ENCODE results near the gene NTRK1. TPM values are rescaled to one million over a fixed set of nuclear protein-coding genes. Genes with fewer than 3 reads are reported as not detected.

NTRK1 gene
- total RNA-seq, 2 experiments from 2014 or later = 0.67 TPM; not detected in 1

DNA sequence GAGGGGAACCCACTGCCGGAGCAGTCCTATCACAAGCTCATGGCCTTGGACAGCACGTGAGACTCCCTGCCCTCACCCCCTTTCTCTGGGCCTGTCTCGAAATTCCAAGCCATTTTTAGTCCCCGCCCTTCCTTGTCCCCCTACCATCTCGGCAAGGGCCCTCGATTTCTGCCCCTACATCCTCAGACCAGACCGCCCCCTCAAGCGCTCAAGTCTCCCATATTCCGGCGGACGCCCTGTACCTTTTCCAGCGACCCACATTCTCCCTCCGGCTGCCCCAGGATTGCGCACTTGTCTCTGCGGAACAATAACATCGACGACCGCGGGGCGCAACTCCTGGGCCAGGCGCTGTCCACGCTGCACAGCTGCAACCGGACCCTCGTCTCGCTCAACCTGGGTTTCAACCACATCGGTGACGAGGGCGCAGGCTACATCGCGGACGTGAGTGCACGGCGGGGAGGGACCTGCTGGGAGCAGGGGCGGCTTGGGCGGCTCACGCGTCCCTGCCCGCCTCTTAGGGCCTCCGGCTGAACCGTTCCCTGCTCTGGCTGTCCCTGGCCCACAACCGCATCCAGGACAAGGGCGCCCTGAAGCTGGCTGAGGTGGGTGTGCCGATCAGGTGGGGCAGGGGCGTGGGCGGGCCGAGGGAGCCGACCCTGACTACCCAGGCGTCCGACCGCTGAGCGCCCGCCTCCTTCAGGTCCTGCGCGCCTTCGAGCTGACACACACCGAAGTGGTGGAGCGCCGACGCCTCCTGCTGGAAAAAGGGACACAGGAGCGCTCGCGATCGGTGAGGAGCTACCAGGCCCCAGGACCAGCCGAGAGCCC is 66.8 kb downstream of the NTRK1 start:
- Mint-ChIP-seq H3K4me3 (no peak overlapping the region), H3K27me3 (ENCODE audit: low read depth) (peaks cover 77% of the 10 kb centered on the region), H3K27ac (no peak overlapping the region), H3K9me3 (no peaks in the 10 kb centered on the region), H3K4me1 (ENCODE audit: low read depth) (peaks cover 14% of the 10 kb centered on the region), H3K36me3 (ENCODE audit: low read depth) (no peaks in the 10 kb centered on the region)
- DNase-seq = peak; percentile 84
- CTCF ChIA-PET = interaction anchor here (0.7 to 6.9 kb wide), 17 partner anchors 8 to 300 kb away, joined by 3 to 79 read pairs (median 4); partner anchors contain the start of genes NTRK1 and PEAR1
- intact Hi-C loops (cut with micrococcal nuclease) = loop anchor here (1.0 kb wide), 2 partner anchors 17 to 35 kb away; no protein-coding TSS in a partner anchor

DNA sequence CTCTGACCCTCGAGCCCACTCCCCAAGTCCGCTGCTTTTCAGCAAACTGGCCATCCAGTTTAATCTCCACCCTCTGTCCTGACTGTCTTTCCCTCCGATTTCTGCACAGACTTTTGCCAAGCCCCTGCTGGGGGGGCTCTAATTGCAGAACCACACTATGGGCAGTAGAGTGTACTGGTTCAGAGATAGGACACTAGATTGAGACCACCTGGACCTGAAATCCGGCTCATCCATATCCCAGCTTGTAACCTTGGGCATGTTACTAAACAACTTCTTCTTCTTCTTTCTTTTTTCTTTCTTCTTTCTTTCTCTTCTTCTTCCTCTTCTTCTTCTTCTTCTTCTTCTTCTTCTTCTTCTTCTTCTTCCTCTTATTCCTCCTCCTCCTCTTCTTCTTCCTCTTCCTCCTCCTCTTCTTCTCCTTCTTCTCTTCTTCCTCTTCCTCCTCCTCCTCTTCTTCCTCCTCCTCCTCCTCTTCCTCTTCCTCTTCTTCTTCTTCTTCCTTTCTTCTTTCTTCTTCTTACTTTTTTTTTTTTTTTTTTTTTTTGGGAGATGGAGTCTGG is 67.5 kb downstream of the NTRK1 start:
- no peaks in the 10 kb centered on the region for H3K36me3 Mint-ChIP-seq (ENCODE audit: low read depth)
- CTCF ChIA-PET = interaction anchor here (0.7 to 6.9 kb wide), 15 partner anchors 8 to 301 kb away, joined by 3 to 79 read pairs (median 5); partner anchors contain the start of genes NTRK1 and PEAR1
- intact Hi-C loops (cut with micrococcal nuclease) = no loop called here
- no peak overlapping the region for H3K27ac Mint-ChIP-seq
- H3K4me1 Mint-ChIP-seq (ENCODE audit: low read depth) = peaks cover 14% of the 10 kb centered on the region
- no peak overlapping the region for H3K4me3 Mint-ChIP-seq
- DNase-seq = no peak
- peaks cover 71% of the 10 kb centered on the region for H3K27me3 Mint-ChIP-seq (ENCODE audit: low read depth)
- H3K9me3 Mint-ChIP-seq = no peaks in the 10 kb centered on the region

DNA sequence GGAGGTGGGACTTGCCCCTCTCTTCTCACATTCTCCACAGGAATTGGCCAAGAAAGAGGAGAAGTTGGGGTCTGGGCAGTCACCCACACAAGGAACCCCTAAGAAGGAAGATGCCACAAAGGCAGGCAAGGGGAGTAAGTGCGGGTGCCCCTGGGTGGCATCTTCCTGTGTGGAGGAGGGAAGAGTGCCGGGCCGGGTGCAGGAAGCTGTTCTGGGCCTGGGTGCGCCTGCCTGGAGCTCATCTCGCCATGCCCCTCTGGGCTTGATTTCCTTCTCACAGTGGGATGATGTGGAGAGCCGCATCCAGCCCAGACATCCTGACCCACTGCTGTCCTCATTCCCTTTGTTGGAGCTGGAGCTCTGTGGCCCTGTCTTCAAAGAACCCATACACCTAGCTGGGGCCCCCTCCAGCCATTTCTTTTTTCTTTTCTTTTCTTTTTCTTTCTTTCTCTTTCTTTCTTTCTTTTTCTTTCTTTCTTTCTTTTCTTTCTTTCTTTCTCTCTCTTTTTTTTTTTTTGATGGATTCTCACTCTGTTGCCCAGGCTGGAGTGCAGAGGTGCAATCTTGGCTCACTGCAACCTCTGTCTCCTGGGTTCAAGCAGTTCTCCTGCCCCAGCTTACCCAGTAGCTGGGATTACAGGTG is 69.1 kb downstream of the NTRK1 start:
- intact Hi-C loops (cut with micrococcal nuclease) = no loop called here
- CTCF ChIA-PET = interaction anchor here (0.8 to 6.9 kb wide), 3 partner anchors 31 to 70 kb away, joined by 3 to 79 read pairs (median 9); partner anchors contain the start of genes NTRK1 and PEAR1
- no peak for DNase-seq
- Mint-ChIP-seq H3K27ac (no peak overlapping the region), H3K9me3 (no peaks in the 10 kb centered on the region), H3K4me3 (no peak overlapping the region), H3K36me3 (ENCODE audit: low read depth) (no peaks in the 10 kb centered on the region), H3K4me1 (ENCODE audit: low read depth) (peaks cover 10% of the 10 kb centered on the region), H3K27me3 (ENCODE audit: low read depth) (peaks cover 60% of the 10 kb centered on the region)

DNA sequence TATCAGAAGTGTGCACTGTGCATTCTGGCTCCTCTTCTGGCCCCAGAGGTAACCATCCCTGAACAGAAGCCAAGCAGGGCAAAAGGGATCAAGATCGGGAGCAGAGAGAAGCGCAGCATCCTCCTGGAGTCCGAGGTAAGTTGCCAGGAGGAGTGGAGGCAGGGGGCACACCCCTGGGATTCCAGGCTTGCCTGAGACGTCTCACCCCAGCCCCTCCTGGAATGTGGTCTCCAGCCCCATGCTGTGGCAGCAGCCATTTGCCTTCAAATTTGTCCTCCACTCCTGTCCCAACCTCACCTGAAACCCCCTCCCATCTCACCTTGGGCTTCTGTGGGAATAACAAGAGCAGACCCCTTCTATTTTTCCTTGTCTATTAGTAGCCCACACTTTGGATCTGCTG is 69.8 kb downstream of the NTRK1 start:
- DNase-seq = no peak
- Mint-ChIP-seq H3K9me3 (no peaks in the 10 kb centered on the region), H3K4me1 (ENCODE audit: low read depth) (peaks cover 10% of the 10 kb centered on the region), H3K27ac (no peak overlapping the region), H3K4me3 (no peak overlapping the region), H3K27me3 (ENCODE audit: low read depth) (peaks cover 53% of the 10 kb centered on the region), H3K36me3 (ENCODE audit: low read depth) (no peaks in the 10 kb centered on the region)
- CTCF ChIA-PET = interaction anchor here (6.9 kb wide), 1 partner anchor 38 kb away, joined by 79 read pairs; the partner anchor contains the start of gene PEAR1
- intact Hi-C loops (cut with micrococcal nuclease) = no loop called here

Other genes with a start within 250 kb of the NTRK1 start
- under 1 TPM; 0.40 to 0.55 TPM for gene HAPLN2, start 241.4 kb upstream of the NTRK1 start, total RNA-seq
- gene BCAN, start 218.7 kb upstream of the NTRK1 start, total RNA-seq = not detected
- gene NES, start 183.5 kb upstream of the NTRK1 start, total RNA-seq = not detected
- under 1 TPM; 0.45 to 0.72 TPM for gene CRABP2, start 155.3 kb upstream of the NTRK1 start, total RNA-seq
- 10 to 100 TPM; 35.3 to 35.5 TPM for gene METTL25B, start 132.4 kb upstream of the NTRK1 start, total RNA-seq
- gene ISG20L2, start 132.1 kb upstream of the NTRK1 start, total RNA-seq = 10 to 100 TPM; 24.8 to 28.7 TPM
- gene MRPL24, start 119.8 kb upstream of the NTRK1 start, total RNA-seq = 100 to 1,000 TPM in 1 of 2 experiments, 10 to 100 TPM in 1; 91.1 to 114 TPM
- gene HDGF, start 109.2 kb upstream of the NTRK1 start, total RNA-seq = 100 to 1,000 TPM; 282 to 283 TPM
- gene PRCC, start 93.3 kb upstream of the NTRK1 start, total RNA-seq = 10 to 100 TPM; 55.2 to 55.8 TPM
- 100 to 1,000 TPM; 134 to 138 TPM for gene SH2D2A, start 44.0 kb upstream of the NTRK1 start, total RNA-seq
- not detected for gene INSRR, start 1.7 kb upstream of the NTRK1 start, total RNA-seq
- not detected for gene PEAR1, start 32.9 kb downstream of the NTRK1 start, total RNA-seq
- not detected for gene LRRC71, start 59.8 kb downstream of the NTRK1 start, total RNA-seq
- 1 to 10 TPM; 3.2 to 3.4 TPM for gene ARHGEF11, start 184.9 kb downstream of the NTRK1 start, total RNA-seq
- gene ETV3L, start 238.9 kb downstream of the NTRK1 start, total RNA-seq = not detected

All from activated naive CD4-positive, alpha-beta T cell treated with anti-CD3 and anti-CD28 coated beads for 36 hours (primary cell).